Colon (tissue), 2 donors: ENCODE data around the gene P2RY14.
"Not testable (repeated sequence)": the region's sequence is repeated elsewhere in the genome, so short reads cannot be mapped to it uniquely, and the experiment has no call there.

ENCODE experiments used
- FAIRE-seq: peaks from 2 replicates; lab custom pipeline; 2012; peaks lifted over from hg19 to GRCh38; lab: Jason Lieb, UNC
- donor health status: control.
- donor health status: control.

The P2RY14 gene

DNA sequence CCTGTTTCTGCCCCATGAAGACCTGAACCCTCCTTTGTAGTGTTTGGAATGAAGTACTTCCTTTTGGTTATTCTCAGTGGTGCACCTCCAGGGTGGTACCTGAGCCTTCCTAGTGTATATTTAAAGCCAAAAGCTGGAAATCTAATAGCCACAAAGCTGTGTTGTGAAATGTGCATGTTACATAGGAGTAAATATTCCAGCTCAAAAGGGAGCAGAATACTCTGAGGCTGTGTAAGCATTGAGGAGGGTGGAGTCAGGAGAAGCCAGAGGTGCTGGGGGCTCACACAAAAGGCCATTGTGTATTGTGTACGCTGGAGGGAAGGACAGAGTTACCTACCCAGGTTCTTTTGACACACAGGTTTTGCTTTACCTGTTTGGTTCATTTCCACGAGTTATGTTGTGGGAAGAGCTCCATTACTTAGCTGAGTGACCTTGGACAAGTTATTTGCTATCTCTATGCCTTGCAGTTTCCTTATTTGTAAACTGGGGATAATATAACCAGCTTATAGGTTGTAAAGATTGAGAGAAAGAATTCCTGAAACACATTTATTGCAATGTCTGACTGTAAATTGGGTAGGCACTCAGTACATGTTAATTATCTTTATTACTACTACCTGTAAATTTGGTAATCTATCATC lies 100.0 kb downstream of the P2RY14 start:
- FAIRE-seq, result no peak

DNA sequence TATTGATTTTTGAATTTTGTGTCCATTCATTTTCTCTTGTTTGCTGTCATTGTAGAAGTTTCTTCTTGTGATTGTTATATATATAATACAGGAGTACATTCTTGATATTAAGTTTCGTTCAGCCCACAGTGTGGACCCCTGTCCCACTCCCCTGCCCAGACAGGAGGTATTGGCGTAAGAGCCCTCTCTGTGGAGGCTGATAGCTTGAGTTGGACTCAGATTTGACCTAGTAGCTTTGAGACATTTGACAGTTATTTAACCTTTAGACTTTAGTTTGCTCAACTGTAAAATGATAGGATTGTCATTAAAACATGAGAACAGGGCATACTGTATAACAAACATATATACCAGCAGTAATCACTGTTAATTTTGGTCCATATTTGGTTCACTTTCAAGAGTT lies 102.4 kb downstream of the P2RY14 start:
- FAIRE-seq, result no peak

DNA sequence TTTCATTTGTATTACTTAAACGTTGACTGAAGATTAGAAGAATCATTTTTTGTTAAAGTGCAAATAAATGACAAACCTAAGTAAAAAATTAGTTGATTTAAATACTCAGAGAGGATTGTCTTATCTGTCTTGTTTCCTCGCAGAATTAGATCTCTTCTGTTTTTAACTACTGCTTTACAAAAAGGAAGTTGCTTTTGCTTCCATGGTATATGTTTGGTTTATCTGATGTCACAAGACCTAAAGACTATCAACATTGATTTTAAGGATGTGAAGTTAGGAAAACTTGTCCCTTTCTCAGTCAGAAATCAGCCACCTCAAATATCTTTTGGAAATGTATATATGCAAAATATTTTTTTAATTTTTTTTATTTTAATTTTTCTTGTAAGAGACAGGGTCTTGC lies 104.0 kb downstream of the P2RY14 start:
- FAIRE-seq, result no peak

- no peak for FAIRE-seq
Observed at GRCh38 chr3:151171145-151171757, 107.1 kb downstream of the P2RY14 start.

DNA sequence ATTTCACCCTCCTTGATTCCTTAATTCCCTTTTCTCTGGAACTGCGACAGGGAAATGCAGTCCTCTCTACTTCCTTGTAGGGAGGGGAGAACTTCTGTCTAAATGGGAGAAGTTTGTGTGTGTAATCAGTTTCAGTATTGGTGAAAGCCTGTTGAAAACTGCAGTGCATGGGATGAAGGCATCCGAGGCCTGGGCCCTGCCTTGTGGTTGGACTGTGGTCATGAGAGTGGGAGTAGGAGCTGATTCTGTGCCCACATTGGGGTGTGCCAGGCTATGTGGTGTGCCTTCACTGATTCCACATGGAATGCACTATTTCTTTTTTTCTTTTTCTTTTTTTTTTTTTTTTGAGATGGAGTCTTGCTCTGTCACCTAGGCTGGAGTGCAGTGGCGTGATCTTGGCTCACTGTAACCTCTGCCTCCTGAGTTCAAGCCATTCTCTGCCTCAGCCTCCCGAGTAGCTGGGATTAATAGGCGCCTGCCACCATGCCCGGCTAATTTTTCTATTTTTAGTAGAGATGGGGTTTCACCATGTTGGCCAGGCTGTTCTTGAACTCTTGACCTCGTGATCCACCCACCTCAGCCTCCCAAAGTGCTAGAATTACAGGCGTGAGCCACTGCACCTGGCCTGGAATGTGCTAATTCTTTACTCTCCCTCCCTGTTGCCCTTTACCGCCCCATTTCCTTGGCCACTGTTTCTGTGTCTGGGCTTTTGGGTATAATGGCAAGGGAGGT lies 108.2 kb downstream of the P2RY14 start:
- not testable (repeated sequence) for FAIRE-seq

DNA sequence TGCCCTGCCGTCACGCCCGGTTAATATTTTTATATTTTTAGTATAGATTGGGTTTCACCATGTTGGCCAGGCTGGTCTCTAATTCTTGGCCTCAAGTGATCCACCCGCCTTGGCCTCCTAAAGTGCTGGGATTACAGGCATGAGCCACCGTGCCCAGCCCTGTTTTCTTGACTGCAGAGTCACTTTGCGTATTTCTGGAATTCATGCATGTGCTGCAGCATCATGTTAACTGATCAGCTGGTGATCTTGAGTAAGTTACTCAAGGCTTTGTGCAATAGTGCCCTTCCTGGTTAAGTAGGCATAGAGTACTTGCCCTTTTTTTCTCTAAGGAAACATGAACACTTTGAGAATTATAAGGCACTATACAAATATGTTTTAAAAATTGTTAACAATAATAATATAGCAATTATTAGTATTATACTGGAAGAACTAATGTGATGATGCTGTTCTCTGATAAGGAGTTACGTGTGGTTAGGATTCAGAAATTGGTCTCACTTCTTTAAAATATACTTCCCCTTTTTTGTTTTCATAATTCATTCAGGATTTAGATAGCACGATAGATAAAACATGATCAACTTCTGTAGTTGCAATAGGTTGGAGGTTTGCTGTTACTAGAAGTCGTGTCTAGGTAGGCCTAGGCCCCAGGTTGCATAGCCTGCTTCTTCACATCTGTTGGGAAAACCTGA lies 108.9 kb downstream of the P2RY14 start:
- no peak for FAIRE-seq

- no peak for FAIRE-seq
Observed at GRCh38 chr3:151168269-151169094, 109.9 kb downstream of the P2RY14 start.

- FAIRE-seq, result no peak
Observed at GRCh38 chr3:151166161-151166560, 112.2 kb downstream of the P2RY14 start.

- FAIRE-seq, result no peak
Observed at GRCh38 chr3:151165226-151165625, 113.1 kb downstream of the P2RY14 start.
